Measurements from ENCODE around the gene CAMTA1. TPM values are rescaled to one million over a fixed set of nuclear protein-coding genes. Genes with fewer than 3 reads are reported as not detected.

Gene CAMTA1
- total RNA-seq, 1 donor from 2014 or later: 268 TPM

DNA sequence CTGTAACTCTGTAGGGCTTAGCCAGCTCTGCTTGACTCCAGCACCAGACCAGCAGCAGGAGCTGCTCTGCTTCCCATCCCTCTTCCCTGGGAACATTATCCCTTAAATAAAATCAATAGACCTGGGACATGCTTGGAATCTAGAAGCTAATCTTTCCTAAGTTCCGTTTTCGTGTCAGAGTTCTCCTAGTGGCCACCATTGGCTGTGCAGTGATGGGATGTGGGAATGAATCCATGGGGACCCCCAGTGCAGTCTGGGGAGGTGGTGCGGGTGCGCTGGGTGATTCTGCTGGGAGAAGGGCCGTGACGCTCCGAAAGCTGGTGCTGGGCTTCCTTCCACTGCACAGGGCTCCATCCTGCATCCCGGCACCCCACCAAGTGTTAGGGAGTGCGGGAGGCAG is 202.7 kb downstream of the CAMTA1 start:
- peaks cover 10% of the 10 kb centered on the region for H3K9me3 Mint-ChIP-seq
- Histone ChIP-seq H3K79me2 (ENCODE audit: low read depth) (no peaks in the 10 kb centered on the region), H3K27me3 (no peaks in the 10 kb centered on the region), H3K27ac (no peak overlapping the region), H3K4me3 (no peak overlapping the region), H3K4me1 (peaks cover 53% of the 10 kb centered on the region), H3K36me3 (no peaks in the 10 kb centered on the region), H3K9ac (no peak overlapping the region), H3F3A (ENCODE audit: low read depth) (peaks cover 44% of the 10 kb centered on the region), H3K4me2 (no peak overlapping the region), H4K20me1 (ENCODE audit: low read depth) (no peaks in the 10 kb centered on the region), H3K9me3 (ENCODE audit: low read depth) (no peaks in the 10 kb centered on the region), H2AFZ (replicated peaks) (no peak overlapping the region)
- TF ChIP-seq EZH2phosphoT487 (IDR thresholded peaks at IDR 0.05) (no peak), EZH2 (IDR thresholded peaks at IDR 0.05) (no peak)
- TF ChIP-seq, protein P1, sequence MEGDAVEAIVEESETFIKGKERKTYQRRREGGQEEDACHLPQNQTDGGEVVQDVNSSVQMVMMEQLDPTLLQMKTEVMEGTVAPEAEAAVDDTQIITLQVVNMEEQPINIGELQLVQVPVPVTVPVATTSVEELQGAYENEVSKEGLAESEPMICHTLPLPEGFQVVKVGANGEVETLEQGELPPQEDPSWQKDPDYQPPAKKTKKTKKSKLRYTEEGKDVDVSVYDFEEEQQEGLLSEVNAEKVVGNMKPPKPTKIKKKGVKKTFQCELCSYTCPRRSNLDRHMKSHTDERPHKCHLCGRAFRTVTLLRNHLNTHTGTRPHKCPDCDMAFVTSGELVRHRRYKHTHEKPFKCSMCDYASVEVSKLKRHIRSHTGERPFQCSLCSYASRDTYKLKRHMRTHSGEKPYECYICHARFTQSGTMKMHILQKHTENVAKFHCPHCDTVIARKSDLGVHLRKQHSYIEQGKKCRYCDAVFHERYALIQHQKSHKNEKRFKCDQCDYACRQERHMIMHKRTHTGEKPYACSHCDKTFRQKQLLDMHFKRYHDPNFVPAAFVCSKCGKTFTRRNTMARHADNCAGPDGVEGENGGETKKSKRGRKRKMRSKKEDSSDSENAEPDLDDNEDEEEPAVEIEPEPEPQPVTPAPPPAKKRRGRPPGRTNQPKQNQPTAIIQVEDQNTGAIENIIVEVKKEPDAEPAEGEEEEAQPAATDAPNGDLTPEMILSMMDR (IDR thresholded peaks at IDR 0.05): peak; percentile 38
- no peak overlapping the region for H3K4me3 Mint-ChIP-seq
- H3K27ac Mint-ChIP-seq: no peak overlapping the region
- H3K27me3 Mint-ChIP-seq (ENCODE audit: insufficient read depth, low read depth): no peaks in the 10 kb centered on the region
- DNase-seq (ENCODE audit: low spot score): no peak
- no peaks in the 10 kb centered on the region for H3K36me3 Mint-ChIP-seq
- H3K4me1 Mint-ChIP-seq: peaks cover 18% of the 10 kb centered on the region

GRCh38 chr1:6988796-6989195 is 203.5 kb downstream of the CAMTA1 start:
- H3F3A ChIP-seq (ENCODE audit: low read depth): peaks cover 44% of the 10 kb centered on the region
- Mint-ChIP-seq H3K4me1 (peaks cover 18% of the 10 kb centered on the region), H3K36me3 (no peaks in the 10 kb centered on the region), H3K27me3 (ENCODE audit: insufficient read depth, low read depth) (no peaks in the 10 kb centered on the region), H3K4me3 (no peak overlapping the region), H3K27ac (no peak overlapping the region), H3K9me3 (peaks cover 16% of the 10 kb centered on the region)
- H3K4me2 ChIP-seq: no peak overlapping the region
- H4K20me1 ChIP-seq (ENCODE audit: low read depth): no peaks in the 10 kb centered on the region
- no peaks in the 10 kb centered on the region for H3K27me3 ChIP-seq
- no peak for DNase-seq (ENCODE audit: low spot score)
- no peaks in the 10 kb centered on the region for H3K79me2 ChIP-seq (ENCODE audit: low read depth)
- no peaks in the 10 kb centered on the region for H3K9me3 ChIP-seq (ENCODE audit: low read depth)
- H3K4me1 ChIP-seq: peaks cover 53% of the 10 kb centered on the region
- no peaks in the 10 kb centered on the region for H3K36me3 ChIP-seq
- H2AFZ ChIP-seq (replicated peaks): no peak overlapping the region
- no peak for TF ChIP-seq EZH2 (IDR thresholded peaks at IDR 0.05)
- no peak for TF ChIP-seq EZH2phosphoT487 (IDR thresholded peaks at IDR 0.05)
- TF ChIP-seq, protein P1 (IDR thresholded peaks at IDR 0.05): no peak
- H3K4me3 ChIP-seq: no peak overlapping the region
- H3K9ac ChIP-seq: no peak overlapping the region
- H3K27ac ChIP-seq: peak overlapping the region; percentile 73

GRCh38 chr1:6989212-6990159 is 204.2 kb downstream of the CAMTA1 start:
- TF ChIP-seq EZH2phosphoT487 (IDR thresholded peaks at IDR 0.05) (no peak), EZH2 (IDR thresholded peaks at IDR 0.05) (no peak)
- TF ChIP-seq, protein P1 (IDR thresholded peaks at IDR 0.05): no peak
- no peaks in the 10 kb centered on the region for H4K20me1 ChIP-seq (ENCODE audit: low read depth)
- H3K79me2 ChIP-seq (ENCODE audit: low read depth): no peaks in the 10 kb centered on the region
- no peaks in the 10 kb centered on the region for H3K36me3 ChIP-seq
- Mint-ChIP-seq H3K4me1 (peaks cover 18% of the 10 kb centered on the region), H3K27me3 (ENCODE audit: insufficient read depth, low read depth) (no peaks in the 10 kb centered on the region), H3K27ac (no peak overlapping the region), H3K36me3 (no peaks in the 10 kb centered on the region), H3K9me3 (peaks cover 16% of the 10 kb centered on the region), H3K4me3 (no peak overlapping the region)
- peak overlapping the region; percentile 21 for H3K4me3 ChIP-seq
- no peaks in the 10 kb centered on the region for H3K27me3 ChIP-seq
- no peak overlapping the region for H3K9ac ChIP-seq
- H2AFZ ChIP-seq (replicated peaks): no peak overlapping the region
- H3F3A ChIP-seq (ENCODE audit: low read depth): peaks cover 44% of the 10 kb centered on the region
- H3K4me2 ChIP-seq: peak overlapping the region; percentile 67
- DNase-seq (ENCODE audit: low spot score): peak; percentile 62
- H3K27ac ChIP-seq: peak overlapping the region; percentile 78
- peaks cover 53% of the 10 kb centered on the region for H3K4me1 ChIP-seq
- no peaks in the 10 kb centered on the region for H3K9me3 ChIP-seq (ENCODE audit: low read depth)

Measured in neural progenitor cell (in vitro differentiated cells).